ENCODE measurements around the gene TMEM87B. TPM values are rescaled to one million over a fixed set of nuclear protein-coding genes. Genes with fewer than 3 reads are reported as not detected.

Gene TMEM87B
- 10 to 100 TPM; 19.7 to 22.1 TPM for total RNA-seq

DNA sequence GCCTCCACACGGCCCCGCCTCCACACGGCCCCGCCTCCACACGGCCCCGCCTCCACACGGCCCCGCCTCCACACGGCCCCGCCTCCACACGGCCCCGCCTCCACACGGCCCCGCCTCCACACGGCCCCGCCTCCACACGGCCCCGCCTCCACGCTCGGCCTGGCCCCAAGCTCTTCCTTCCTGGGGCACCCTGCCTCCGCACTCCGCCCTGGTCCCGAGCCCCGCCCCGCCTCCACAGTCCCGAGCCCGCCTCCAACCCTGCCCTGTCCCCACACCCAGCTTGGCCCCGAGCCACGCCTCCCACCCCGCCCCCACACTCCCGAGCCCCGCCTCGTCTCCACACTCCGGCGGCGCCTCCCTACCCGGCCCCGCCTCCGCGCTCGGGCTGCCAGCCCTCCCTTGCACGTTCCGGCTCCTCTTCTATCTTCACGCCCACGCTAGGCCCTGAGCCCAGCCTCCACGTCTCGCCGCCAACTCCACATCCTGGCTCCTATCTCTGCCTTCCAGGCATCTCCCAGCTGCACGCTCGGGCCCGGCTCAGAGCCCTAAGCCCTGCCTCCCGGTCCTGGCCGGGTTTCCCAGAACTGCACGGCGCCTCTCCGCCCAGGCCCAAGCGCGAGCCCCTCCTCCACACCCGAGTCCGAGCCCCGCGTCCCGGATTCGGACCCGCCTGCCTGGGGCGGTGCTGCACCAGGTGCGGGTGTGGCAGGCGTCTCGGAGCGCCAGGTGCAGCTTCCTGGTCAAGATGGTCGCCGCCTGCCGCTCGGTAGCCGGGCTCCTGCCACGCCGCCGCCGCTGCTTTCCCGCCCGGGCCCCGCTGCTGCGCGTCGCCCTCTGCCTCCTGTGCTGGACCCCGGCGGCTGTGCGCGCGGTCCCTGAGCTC is at the start of gene TMEM87B:
Gene TMEM87B (plus strand): TSS at position 423 of the 883 bp plus-strand sequence. CDS start 323 bp downstream, at position 746.

DNA sequence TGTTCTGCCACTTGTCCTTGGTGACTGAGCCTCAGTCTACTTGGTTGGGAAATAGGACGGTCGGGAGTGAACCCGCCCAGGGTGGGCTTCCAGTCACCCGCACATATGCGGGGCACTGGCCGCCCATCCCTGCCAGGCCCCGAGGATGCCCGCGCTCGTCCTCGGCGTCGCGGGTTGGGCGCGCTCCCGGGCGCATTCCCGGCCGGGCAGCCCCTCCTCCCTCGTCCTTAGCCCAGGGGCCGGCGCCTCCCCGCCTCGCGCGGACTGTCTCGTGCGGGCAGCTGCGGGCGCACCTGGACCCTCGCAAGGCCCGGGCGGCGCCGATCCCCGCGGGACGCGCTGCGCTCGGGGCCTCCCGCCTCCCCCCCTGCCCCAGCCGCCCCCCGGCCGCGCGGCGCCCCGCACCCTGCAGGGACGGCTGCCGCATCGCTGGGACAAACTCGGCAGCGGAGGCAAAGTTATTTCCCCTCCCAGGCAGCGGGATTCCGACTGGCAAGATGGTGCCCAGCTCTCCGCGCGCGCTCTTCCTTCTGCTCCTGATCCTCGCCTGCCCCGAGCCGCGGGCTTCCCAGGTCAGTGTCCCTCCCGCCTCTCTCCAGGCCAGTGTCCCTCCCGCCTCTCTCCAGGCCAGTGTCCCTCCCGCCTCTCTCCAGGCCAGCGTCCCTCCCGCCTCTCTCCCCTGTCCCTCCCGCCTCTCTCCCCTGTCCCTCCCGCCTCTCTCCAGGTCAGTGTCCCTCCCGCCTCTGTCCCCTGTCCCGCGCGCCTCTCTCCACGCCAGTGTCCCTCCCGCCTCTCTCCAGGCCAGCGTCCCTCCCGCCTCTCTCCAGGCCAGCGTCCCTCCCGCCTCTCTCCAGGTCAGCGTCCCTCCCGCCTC is 83.3 kb downstream of the TMEM87B start, which contains the start of gene FBLN7:
Gene FBLN7 (plus strand): TSS at position 227 of the 874 bp plus-strand sequence. CDS start 271 bp downstream, at position 498.

Other genes with a start within 250 kb of the TMEM87B start
- 10 to 100 TPM; 52.9 to 54.6 TPM for gene ANAPC1, start 171.1 kb upstream of the TMEM87B start, total RNA-seq
- gene MERTK, start 156.7 kb upstream of the TMEM87B start, total RNA-seq = under 1 TPM; 0.13 to 0.14 TPM
- 10 to 100 TPM; 17.3 to 17.8 TPM for gene FBLN7, start 83.1 kb downstream of the TMEM87B start, total RNA-seq
- 10 to 100 TPM; 16.8 to 19.2 TPM for gene ZC3H8, start 199.8 kb downstream of the TMEM87B start, total RNA-seq
- gene ZC3H6, start 220.3 kb downstream of the TMEM87B start, total RNA-seq = 10 to 100 TPM; 14.7 to 16.4 TPM

Measured in activated naive CD4-positive, alpha-beta T cell treated with anti-CD3 and anti-CD28 coated beads, Interleukin-2, amount 10 ng/mL, durations not matched to agents 5 hours and 36 hours (primary cell).